NCI-H524 (cell line): ENCODE results near the gene ADGRB2.

Experiments
- DNase-seq, 2 experiments: peaks; one replicate each; lab custom pipeline; 2025; lab: John Stamatoyannopoulos, UW

Gene ADGRB2

GRCh38 chr1:31702836-31703404 is 61.2 kb downstream of the ADGRB2 start:
- no peak for DNase-seq

DNA sequence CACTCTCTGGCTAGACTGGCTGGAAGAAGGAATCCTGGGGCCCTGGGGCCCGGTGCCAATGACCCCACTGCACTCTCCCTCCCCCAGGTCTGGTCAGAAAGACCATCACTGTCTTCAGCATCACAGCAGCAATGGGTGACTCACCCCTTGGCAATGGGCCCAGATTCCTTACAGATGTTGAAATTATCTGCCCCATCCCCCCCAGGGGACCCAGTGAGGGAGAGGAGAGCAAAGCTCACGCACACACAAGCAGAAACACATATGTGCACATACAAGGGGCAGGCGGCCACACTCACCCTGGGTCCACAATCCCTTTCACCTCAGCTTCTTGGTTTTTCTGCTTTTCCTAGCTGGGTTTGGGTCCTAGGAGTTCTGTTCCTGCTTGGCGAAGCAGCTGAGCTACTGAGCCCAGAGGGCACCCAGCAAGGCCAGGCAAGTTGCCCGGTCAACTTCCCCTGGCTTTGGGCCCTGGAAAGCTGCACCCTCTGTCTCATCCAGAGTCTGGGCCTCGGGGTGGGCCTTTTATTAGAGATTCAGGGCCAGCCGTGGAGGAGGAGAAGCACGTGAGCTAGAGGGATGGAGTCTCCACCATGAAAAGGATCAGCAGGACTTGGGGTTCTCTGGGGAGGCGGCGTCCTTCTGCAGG is 62.9 kb downstream of the ADGRB2 start:
- DNase-seq, result peak in 1 of 2 experiments; percentile 43

- peak in 1 of 2 experiments; percentile 34 for DNase-seq
Measured at GRCh38 chr1:31700468-31701090, 63.6 kb downstream of the ADGRB2 start.

- DNase-seq, result no peak
Measured at GRCh38 chr1:31699341-31699891, 64.7 kb downstream of the ADGRB2 start.

GRCh38 chr1:31697369-31697984 is 66.7 kb downstream of the ADGRB2 start:
- no peak for DNase-seq

GRCh38 chr1:31696242-31696641 is 67.9 kb downstream of the ADGRB2 start:
- DNase-seq, result no peak

- DNase-seq, result no peak
Measured at GRCh38 chr1:31695327-31695726, 68.8 kb downstream of the ADGRB2 start.

DNA sequence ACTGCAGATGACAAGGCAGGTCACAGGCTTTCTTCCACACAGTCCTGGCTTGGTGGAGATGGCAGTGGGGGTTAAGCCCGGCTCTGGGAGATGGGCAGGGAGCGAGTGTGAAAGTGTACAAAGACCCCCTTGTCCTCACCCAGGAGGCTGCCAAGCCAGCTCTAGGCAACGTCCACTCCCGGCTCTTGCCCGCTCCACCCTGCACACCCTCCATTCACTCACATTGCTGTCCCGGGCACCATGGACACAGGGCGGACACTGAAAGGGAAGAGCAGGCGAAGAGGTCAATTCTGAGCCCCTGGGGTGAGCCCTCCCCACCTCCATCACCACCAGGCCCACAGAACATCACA is 69.2 kb downstream of the ADGRB2 start:
- DNase-seq, result no peak

DNA sequence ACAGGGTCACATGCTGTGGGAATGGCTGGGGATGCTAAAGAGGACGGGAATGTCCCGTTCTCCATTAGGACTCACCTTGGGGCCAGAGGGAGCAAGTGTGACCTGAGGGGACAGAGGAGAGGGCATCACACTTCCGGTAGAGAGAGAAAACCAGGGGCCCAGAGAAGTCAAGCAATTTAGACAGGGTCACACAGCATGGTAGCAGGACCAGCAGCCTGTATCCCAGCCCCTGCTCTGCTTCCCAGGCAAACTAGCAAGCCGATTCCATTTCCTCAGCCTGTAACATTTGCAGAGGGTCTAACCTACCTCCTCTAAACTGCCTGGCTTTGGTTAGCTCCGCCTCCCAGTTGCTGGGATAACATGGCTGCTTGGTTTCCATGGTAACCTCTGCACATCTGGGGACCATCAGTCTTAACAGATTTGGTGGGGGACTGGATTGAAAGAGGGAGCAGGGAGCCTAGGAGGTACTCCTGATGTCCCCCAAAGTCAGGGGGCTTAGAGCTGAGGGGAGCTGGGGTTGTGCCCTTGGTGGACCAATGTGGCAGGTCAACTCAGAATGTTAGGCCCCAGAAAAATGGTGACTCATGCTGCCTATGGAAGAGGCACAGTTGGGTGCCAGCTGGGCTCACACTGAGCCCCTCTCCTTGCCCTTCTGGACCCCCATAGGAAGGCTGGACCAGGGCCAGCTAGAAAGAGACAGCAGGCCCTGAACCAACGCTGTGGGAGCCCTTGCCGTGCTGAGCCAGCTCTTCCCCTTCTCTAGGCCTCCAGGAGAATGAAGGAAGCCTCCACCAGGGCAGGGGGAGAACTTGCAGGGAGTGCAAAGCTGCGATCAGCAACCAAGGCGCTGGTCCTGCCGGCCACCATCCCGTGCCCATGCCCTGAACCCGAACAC is 69.8 kb downstream of the ADGRB2 start:
- DNase-seq, result peak in 1 of 2 experiments; percentile 60

DNA sequence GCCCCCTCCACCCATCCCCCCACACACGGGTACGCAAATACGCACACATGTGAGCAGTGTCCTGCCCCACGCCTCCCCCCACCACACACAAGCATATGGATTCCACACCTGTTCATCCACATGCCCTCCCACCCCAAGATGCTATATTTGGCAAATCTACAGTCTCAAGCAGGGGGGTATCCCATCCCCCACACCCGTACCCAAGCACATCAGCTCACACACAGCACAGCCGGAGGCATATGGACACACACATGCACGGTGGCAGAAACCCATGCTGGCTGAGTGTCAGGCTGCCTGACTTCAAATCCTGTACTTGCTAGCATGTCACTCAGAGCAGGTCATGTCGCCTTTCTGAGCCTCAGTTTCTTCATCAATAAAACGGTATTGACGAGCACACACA is 70.9 kb downstream of the ADGRB2 start:
- peak; percentile 80 to 94 for DNase-seq

DNA sequence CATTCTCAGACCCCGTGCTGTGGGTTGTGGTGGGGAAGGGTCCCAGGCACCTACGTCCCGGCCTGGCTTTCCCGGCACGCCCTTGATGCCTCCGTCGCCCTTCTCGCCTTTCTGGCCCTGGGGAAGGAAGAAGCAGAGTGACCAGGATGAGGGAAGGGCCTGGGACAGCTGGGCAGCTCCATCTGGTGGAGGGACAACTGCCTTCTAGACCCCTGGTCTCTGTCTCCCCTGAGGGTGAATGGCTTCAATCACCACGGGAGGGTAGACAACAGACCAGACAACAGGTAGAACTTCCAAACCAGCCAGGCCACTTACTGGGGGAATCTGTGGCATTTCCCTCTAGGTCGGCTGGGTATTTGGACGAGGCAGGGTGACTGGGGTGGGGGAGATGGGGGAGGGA is 72.2 kb downstream of the ADGRB2 start:
- DNase-seq, result peak in 1 of 2 experiments; percentile 32

- DNase-seq, result no peak
Measured at GRCh38 chr1:31691446-31691845, 72.7 kb downstream of the ADGRB2 start.

DNA sequence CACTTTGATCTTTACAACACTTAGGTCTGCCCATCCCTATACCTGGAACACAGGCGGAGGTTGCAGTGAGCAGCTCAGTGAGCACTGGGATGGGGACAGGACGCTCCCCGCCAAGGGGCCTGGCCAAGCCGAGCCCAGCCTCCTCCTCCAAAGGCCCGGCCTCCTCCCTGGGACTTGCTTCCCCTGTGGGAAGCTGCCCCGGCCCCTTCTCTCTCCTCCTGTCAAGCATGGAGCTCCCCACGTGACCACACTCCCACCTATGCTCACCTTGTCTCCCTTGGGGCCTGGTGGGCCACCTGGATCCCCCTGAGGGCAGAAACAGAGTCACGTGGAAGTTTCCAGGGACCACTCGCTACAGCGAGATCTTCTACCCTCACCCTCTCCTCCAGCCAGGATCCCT is 73.2 kb downstream of the ADGRB2 start:
- DNase-seq, result no peak

GRCh38 chr1:31689854-31690253 is 74.3 kb downstream of the ADGRB2 start:
- no peak for DNase-seq

DNA sequence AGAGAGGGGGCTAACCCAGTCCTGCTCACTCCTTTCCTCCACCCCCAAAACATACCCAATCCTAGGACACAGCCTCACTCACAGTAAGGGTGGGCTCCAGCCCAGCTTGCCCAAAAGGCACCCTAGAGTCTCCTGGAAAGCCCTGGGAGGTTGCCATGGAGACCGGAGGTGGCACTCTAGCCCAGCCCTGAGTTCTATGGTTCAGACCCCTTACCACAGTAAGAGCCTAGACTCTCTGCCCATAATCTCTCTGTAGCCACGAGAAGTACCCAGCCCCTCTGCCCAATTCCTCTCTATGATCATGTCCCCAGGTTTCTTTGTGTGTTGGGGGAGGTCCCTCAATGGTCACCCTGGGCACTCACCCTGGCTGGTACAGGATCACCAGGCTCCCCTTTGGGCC is 74.8 kb downstream of the ADGRB2 start:
- DNase-seq, result peak in 1 of 2 experiments; percentile 31

- DNase-seq, result no peak
Measured at GRCh38 chr1:31688233-31688918, 75.8 kb downstream of the ADGRB2 start.

DNA sequence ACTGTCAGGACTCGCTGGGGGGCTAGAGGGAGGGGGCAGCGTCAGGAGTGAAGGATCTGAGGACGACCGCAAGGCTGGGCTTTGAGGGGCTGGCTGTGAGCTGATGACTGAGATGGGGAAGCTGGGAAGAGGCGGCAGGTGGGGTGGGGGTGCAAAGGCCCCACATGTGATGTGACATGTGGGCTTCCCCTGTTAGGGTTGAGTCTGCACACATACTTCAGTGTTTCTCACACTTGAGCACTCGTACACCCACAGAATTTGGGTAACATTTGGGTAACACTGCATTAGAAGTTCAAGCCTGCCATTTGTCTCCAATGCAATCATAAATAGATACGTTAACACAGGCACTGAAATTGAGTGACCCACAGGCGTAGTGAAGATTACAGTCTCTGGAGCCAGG is 76.5 kb downstream of the ADGRB2 start:
- no peak for DNase-seq

DNA sequence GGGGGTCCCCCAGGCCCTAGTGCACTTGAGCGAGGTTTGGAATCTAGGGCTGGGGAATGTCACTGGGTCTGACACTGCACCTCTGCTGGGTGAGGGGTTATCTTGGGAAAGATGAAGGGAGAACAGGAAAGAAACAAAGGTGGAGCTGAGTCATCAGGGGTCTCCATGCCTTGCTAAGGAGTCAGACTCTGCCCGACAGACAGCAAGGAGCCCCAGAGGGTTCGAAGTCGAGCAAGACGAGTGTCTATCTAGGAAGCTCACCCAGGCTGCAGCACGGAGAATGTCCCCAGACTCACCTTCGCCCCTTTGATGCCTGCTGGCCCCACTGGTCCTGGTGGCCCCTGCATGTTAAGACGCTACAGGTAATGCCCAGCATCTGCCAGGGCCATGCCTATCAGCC is 78.3 kb downstream of the ADGRB2 start:
- no peak for DNase-seq

DNA sequence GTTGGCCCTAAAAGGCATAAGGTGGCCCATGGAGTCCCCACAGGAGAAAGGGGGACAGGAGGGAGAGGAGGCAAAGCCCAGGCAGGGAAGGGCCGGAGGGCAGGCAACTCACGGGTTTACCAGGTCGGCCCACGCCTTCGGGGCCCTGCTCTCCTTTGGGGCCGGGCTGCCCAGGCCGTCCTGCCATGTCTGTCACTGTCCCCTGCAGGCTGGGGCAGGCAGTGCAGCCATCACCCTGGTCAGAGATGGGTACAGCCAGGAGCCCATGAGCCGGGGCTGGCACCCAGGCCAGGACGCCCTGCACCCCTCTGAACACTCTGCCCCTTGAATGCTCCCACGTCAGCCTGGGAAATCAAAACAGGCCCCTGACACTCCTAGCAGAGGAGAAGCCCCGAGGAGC is 80.1 kb downstream of the ADGRB2 start:
- DNase-seq, result no peak

GRCh38 chr1:31681415-31681814 is 82.7 kb downstream of the ADGRB2 start:
- peak in 1 of 2 experiments; percentile 55 for DNase-seq

DNA sequence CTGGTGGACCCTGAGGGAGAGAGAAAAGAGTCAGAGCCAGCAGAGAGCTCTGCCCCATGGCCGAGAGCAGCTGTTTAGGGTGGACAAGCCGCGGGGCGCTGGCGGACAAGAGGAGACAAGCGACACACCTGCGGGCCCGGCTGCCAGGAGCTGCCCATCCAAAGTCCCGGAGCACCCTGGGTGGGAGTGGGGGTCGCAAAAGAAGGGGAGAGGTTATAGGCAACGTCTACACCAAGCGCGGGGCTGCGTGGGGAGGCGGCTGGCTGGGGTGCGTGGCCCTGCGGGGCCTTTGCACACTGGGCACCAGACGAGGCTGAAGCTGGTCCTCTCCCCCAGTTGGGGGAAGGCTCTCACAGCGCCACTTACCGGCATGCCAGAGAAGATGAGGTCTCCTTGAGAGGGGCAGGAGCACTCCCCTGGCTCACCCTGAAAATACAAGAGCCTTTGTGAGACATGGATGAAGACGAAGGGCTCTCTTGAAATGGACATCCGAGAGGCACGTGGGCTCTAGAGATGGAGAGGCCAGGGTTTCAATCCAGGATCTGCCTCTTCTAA is 84.4 kb downstream of the ADGRB2 start:
- no peak for DNase-seq
